Smooth muscle cell (in vitro differentiated cells): Measurements from ENCODE around the gene TGIF2. TPM values are rescaled to one million over a fixed set of nuclear protein-coding genes. Genes with fewer than 3 reads are reported as not detected.

Source experiments
- DNase-seq: peaks from one replicate; lab custom pipeline; 2025; ENCODE audit not compliant: unreplicated experiment; lab: John Stamatoyannopoulos, UW
- H2AFZ ChIP-seq: fragments of 200-600 bp; sonication (generic); 2 replicates; pipeline ENCODE4 v1.6.0; 2016; ENCODE audit warnings: antibody characterized with exemption, low read depth, mild to moderate bottlenecking
- H3F3A ChIP-seq: fragments of 200-600 bp; sonication (generic); 2 replicates; pipeline ENCODE4 v1.6.0; 2017; ENCODE audit warnings: antibody characterized with exemption, low read depth
- H3K27ac ChIP-seq: fragments of 200-600 bp; sonication (generic); 2 replicates; pipeline ENCODE4 v1.5.1; 2016; ENCODE audit warnings: low read depth, mild to moderate bottlenecking
- H3K27me3 ChIP-seq: fragments of 200-600 bp; sonication (generic); 2 replicates; pipeline ENCODE4 v1.6.1; 2016; ENCODE audit warnings: low read depth, mild to moderate bottlenecking
- H3K36me3 ChIP-seq: fragments of 200-600 bp; sonication (generic); 2 replicates; pipeline ENCODE4 v1.5.1; 2016; ENCODE audit warnings: low read depth
- H3K4me1 ChIP-seq: fragments of 200-600 bp; sonication (generic); 2 replicates; pipeline ENCODE4 v1.5.1; 2016; ENCODE audit warnings: low read depth
- H3K4me2 ChIP-seq: fragments of 200-600 bp; sonication (generic); 2 replicates; pipeline ENCODE4 v1.6.0; 2016; ENCODE audit warnings: mild to moderate bottlenecking
- H3K4me3 ChIP-seq: fragments of 200-600 bp; sonication (generic); 2 replicates; pipeline ENCODE4 v1.5.1; 2016; ENCODE audit warnings: mild to moderate bottlenecking
- H3K79me2 ChIP-seq: fragments of 200-600 bp; sonication (generic); 2 replicates; pipeline ENCODE4 v1.6.0; 2016; ENCODE audit warnings: low read depth, mild to moderate bottlenecking
- H3K9ac ChIP-seq: fragments of 200-600 bp; sonication (generic); 2 replicates; pipeline ENCODE4 v1.6.0; 2016; ENCODE audit warnings: low read depth
- H3K9me3 ChIP-seq: fragments of 200-600 bp; sonication (generic); replicated peaks from 2 replicates; pipeline ENCODE4 v1.5.1; 2016; ENCODE audit warnings: low read depth
- H4K20me1 ChIP-seq: fragments of 200-600 bp; sonication (generic); 2 replicates; pipeline ENCODE4 v1.6.0; 2016; ENCODE audit warnings: low read depth
- WGBS: methylation state at CpG from one replicate; pipeline ENCODE4 v1.1.7; 2016; ENCODE audit warnings: low lambda C conversion rate; 5-methylcytosine and 5-hydroxymethylcytosine counted together
- polyA plus RNA-seq: library from polyadenylated mRNA; unstranded; fragments of >200 nt; fragmentation: Nextera tagmentation; extraction: Ambion mirVana; gene quantifications from 2 replicates; pipeline ENCODE4 v1.2.1, GENCODE V29; 2016
- total RNA-seq: library from RNA; depleted of rRNA; stranded (reverse); fragments of >200 nt; gene quantifications from 2 replicates; pipeline ENCODE4 v1.2.3, GENCODE V29; 2014
- TF ChIP-seq, protein P1 (sequence below): fragments of 200-600 bp; sonication (generic); IDR thresholded peaks from 2 replicates; pipeline ENCODE4 v1.5.1; 2017; ENCODE audit warnings: borderline replicate concordance, mild to moderate bottlenecking, antibody characterized with exemption; ENCODE audit not compliant: insufficient read depth, poor library complexity, severe bottlenecking

Gene TGIF2
- total and polyA plus RNA-seq, 2 experiments from 2014 or later: 14.5 to 18.1 TPM

DNA sequence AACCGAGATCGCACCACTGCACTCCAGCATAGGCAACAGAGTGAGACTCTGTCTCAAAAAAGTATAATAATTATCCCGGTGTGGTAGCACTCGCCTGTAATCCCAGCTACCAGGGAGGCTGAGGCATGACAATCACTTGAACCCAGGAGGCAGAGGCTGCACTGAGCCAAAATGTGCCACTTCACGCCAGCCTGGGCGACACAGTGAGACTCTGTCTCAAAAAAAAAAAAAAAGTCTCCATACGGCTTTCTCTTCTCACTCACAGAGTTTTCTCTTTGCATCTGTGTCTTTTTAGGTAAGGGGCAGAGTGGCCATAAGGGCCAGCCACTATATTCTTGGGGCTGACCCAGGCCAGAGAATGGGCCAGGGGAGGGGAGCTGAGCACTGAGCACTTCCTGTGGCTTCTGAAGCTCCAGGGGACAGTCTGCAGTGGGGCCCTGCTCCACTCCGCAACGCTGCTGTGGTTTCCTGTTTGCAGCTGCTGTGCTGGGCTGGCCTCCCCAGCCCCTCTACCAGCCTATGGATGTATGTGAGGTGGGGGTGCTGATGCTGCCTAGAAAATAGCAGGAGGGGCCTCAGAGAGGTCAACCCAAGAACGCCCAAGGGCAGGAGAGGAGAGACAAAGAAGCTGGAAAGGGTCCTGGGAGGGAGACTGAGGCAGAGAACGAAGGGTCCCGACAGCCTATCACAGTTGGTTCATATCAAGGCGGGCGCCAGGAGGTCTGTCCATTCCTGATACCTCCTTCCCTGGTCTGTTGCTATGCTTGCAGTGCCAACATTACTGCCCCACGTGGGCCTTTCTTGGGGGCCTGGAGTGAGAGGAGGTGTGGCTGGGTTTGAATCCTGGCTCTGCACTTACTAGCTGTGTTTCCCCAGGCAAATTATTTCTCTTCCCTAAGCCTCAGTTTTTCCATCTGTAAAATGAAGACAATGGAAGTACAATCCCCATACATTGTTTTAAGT lies 56.6 kb downstream of the TGIF2 start:
- Histone ChIP-seq H4K20me1 (no peaks in the 10 kb centered on the region), H3K4me3 (no peak overlapping the region), H3F3A (no peaks in the 10 kb centered on the region), H3K4me1 (peaks cover 4% of the 10 kb centered on the region), H3K9ac (no peak overlapping the region), H3K27ac (no peak overlapping the region), H3K4me2 (no peak overlapping the region), H3K79me2 (no peaks in the 10 kb centered on the region), H2AFZ (no peak overlapping the region), H3K27me3 (no peaks in the 10 kb centered on the region), H3K36me3 (no peaks in the 10 kb centered on the region), H3K9me3 (no peaks in the 10 kb centered on the region)
- no peak for DNase-seq
- WGBS: 79% methylated on average over 15 of the region's 15 CpGs
- TF ChIP-seq, protein P1, sequence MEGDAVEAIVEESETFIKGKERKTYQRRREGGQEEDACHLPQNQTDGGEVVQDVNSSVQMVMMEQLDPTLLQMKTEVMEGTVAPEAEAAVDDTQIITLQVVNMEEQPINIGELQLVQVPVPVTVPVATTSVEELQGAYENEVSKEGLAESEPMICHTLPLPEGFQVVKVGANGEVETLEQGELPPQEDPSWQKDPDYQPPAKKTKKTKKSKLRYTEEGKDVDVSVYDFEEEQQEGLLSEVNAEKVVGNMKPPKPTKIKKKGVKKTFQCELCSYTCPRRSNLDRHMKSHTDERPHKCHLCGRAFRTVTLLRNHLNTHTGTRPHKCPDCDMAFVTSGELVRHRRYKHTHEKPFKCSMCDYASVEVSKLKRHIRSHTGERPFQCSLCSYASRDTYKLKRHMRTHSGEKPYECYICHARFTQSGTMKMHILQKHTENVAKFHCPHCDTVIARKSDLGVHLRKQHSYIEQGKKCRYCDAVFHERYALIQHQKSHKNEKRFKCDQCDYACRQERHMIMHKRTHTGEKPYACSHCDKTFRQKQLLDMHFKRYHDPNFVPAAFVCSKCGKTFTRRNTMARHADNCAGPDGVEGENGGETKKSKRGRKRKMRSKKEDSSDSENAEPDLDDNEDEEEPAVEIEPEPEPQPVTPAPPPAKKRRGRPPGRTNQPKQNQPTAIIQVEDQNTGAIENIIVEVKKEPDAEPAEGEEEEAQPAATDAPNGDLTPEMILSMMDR: no peak

DNA sequence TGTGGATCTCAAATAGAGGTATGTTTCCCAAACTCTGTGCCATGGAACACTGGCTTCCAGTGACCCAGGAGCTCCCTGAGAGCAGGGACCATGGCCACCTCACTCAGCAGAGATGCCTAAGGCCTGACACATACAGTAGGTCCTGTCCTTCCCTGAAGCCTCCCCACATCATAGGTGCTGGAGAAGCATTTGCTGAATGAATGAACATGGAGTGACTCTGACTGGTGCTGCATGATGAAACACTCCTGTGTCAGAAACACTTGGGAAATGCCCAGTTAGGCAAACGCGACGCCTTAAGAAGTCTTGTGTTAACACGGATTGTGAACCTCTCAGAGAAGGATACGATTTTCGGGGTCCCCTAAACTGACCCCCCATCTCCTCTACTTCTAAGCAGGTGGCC lies 58.2 kb downstream of the TGIF2 start:
- 86% methylated on average over 6 of the region's 6 CpGs for WGBS
- TF ChIP-seq, protein P1: no peak
- DNase-seq: no peak
- no peak overlapping the region for H3K9ac ChIP-seq
- H3K27ac ChIP-seq: no peak overlapping the region
- H3F3A ChIP-seq: no peaks in the 10 kb centered on the region
- no peaks in the 10 kb centered on the region for H4K20me1 ChIP-seq
- no peak overlapping the region for H3K4me2 ChIP-seq
- no peaks in the 10 kb centered on the region for H3K9me3 ChIP-seq
- no peak overlapping the region for H3K4me3 ChIP-seq
- H3K4me1 ChIP-seq: peaks cover 4% of the 10 kb centered on the region
- H3K79me2 ChIP-seq: no peaks in the 10 kb centered on the region
- H3K27me3 ChIP-seq: no peaks in the 10 kb centered on the region
- H2AFZ ChIP-seq: no peak overlapping the region
- no peaks in the 10 kb centered on the region for H3K36me3 ChIP-seq

DNA sequence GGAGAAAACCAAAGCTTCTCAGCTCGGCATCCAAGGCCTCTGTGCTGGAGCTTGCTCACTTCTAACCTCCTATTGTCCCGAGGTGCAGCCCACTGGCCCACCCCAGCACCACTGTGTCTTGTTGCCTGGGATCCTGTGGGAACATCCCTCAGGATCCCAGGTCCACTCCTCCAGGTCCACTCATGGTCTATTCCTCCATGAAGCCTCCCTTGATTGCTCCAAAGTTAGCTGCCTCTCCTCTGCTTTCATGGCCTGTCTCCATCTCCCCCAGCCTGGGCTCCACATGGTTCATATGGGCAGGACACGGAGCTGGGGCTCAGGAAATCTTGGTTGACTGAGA lies 58.7 kb downstream of the TGIF2 start:
- Histone ChIP-seq H3K27ac (no peak overlapping the region), H3K9me3 (no peaks in the 10 kb centered on the region), H3K4me2 (no peak overlapping the region), H3K79me2 (no peaks in the 10 kb centered on the region), H3K9ac (no peak overlapping the region), H4K20me1 (no peaks in the 10 kb centered on the region), H3K4me1 (peaks cover 4% of the 10 kb centered on the region), H3K27me3 (no peaks in the 10 kb centered on the region), H3F3A (no peaks in the 10 kb centered on the region), H3K36me3 (no peaks in the 10 kb centered on the region), H3K4me3 (no peak overlapping the region), H2AFZ (no peak overlapping the region)
- DNase-seq: no peak
- TF ChIP-seq, protein P1: no peak
- WGBS: 89% methylated on average over 3 of the region's 3 CpGs
